Astrocyte (in vitro differentiated cells and primary cell): Measurements from ENCODE around the gene ZBTB11.

Experiments
- CTCF ChIP-seq: IDR thresholded peaks from 2 replicates; pipeline ENCODE4 v1.5.1; 2011; ENCODE audit warnings: low read depth, mild to moderate bottlenecking, inconsistent platforms, low read length, moderate library complexity; ENCODE audit not compliant: insufficient read depth
- EZH2 ChIP-seq: IDR thresholded peaks from 2 replicates; pipeline ENCODE4 v1.6.1; 2012; ENCODE audit warnings: mild to moderate bottlenecking, low read length, inconsistent platforms; ENCODE audit not compliant: insufficient read depth

- TF ChIP-seq CTCF (no peak), EZH2 (no peak)
Observed at GRCh38 chr3:101667844-101668243, 9.1 kb downstream of the ZBTB11 start.
